Adrenal gland (tissue), 12 donors: Measurements from ENCODE around the gene POLD2. TPM values are rescaled to one million over a fixed set of nuclear protein-coding genes. Genes with fewer than 3 reads are reported as not detected.

Experiments used
- DNase-seq, 7 donors: peaks; one replicate each; pipeline ENCODE4 v3.0.0-alpha.2; 2019 to 2020
- H3K27ac ChIP-seq, 5 donors: fragments of 200-600 bp; sonication (generic) in 4 of 5; 1 replicate in 3 of 5; 2 replicates in 2 of 5; pipeline versions ENCODE4 v1.5.1 to v1.8.0; 2016 to 2020; ENCODE audit warnings: mild to moderate bottlenecking in 1 of 5
- H3K27me3 ChIP-seq: fragments of 200-600 bp; 2 replicates; pipeline ENCODE4 v1.8.0; 2021
- H3K36me3 ChIP-seq, 2 donors: fragments of 200-600 bp; replicated peaks in 1 of 2; 1 replicate in 1 of 2; 2 replicates in 1 of 2; pipeline versions ENCODE4 v1.5.1 to v1.8.0; 2018 to 2022
- H3K4me1 ChIP-seq, 2 donors: fragments of 200-600 bp; replicated peaks in 1 of 2; 1 replicate in 1 of 2; 2 replicates in 1 of 2; pipeline versions ENCODE4 v1.5.1 to v1.8.0; 2018 to 2021
- H3K4me3 ChIP-seq, 4 donors: fragments of 200-600 bp; sonication (generic) in 3 of 4; one replicate each; pipeline ENCODE4 v1.5.1; 2016 to 2018
- H3K9me3 ChIP-seq, 3 donors: fragments of 200-600 bp; sonication (generic) in 1 of 3; replicated peaks in 1 of 3; 1 replicate in 2 of 3; 2 replicates in 1 of 3; pipeline versions ENCODE4 v1.5.1 to v1.8.0; 2016 to 2021
- POLR2A ChIP-seq, 2 donors: fragments of 450-650 bp; IDR thresholded peaks; one replicate each; pipeline ENCODE4 v1.6.1; 2017; ENCODE audit warnings: antibody characterized with exemption in 2 of 2, mild to moderate bottlenecking in 2 of 2, moderate library complexity in 1 of 2
- WGBS, 4 donors: extraction: QIAGEN DNeasy Blood & Tissue Kit in 2 of 4; methylation state at CpG; one replicate each; pipeline versions ENCODE4 v1.1.5 to v1.1.7; 2013 to 2017; 5-methylcytosine and 5-hydroxymethylcytosine counted together
- intact Hi-C, 2 donors: fragments of 100-400 bp; cut with DNase I; formaldehyde crosslinking; loops; one replicate each; pipeline versions ENCODE4 v1.14.1 to v1.15.0; 2022 to 2023
- polyA plus RNA-seq, 3 donors: library from polyadenylated mRNA; stranded (reverse); fragments of 200-250 nt in 2 of 3; fragments of 350-450 nt in 1 of 3; fragmentation: Illumina TruSeq in 1 of 3; extraction: RNeasy Lipid Tissue Mini Kit (QIAGEN cat#74804) in 1 of 3; gene quantifications; one replicate each; pipeline ENCODE4 v1.2.3, GENCODE V29; 2013 to 2014
- total RNA-seq, 9 donors: library from RNA; depleted of rRNA in 4 of 9; stranded (reverse); fragments of >200 nt in 4 of 9; fragments of 120-200 nt in 1 of 9; fragmentation: NEBNext Ultra II Directional in 1 of 9; extraction: Animal tissue kit (Norgen Biotek cat#: 25700) in 1 of 9; gene quantifications; one replicate each; pipeline versions ENCODE4 v1.1.0 to v1.2.4, GENCODE V29; 2013 to 2023
- TF ChIP-seq, protein P1 (sequence below), 6 experiments: fragments of 450-650 bp in 4 of 6; fragments of 200-600 bp in 2 of 6; sonication (generic) in 1 of 6; IDR thresholded peaks; 1 replicate in 5 of 6; 2 replicates in 1 of 6; pipeline versions ENCODE4 v1.5.1 to v1.8.0; 2016 to 2021; ENCODE audit warnings: antibody characterized with exemption in 6 of 6, mild to moderate bottlenecking in 2 of 6, moderate library complexity in 1 of 6
- donor health status: healthy with polysubstance abuse.
- donor health status: Bipolar disorder and iron deficiency.
- donor health status: DM: yes; HTN: yes; CAD: no.
- donor health status: DM: no; HTN: no; CAD: no.
- donor health status: DM: no; HTN: no; CAD: no.
- donor health status: DM: yes; HTN: yes; CAD: no.

The POLD2 gene
- total and polyA plus RNA-seq, 12 donors = 47.5 to 127 (median 78.1) TPM

DNA sequence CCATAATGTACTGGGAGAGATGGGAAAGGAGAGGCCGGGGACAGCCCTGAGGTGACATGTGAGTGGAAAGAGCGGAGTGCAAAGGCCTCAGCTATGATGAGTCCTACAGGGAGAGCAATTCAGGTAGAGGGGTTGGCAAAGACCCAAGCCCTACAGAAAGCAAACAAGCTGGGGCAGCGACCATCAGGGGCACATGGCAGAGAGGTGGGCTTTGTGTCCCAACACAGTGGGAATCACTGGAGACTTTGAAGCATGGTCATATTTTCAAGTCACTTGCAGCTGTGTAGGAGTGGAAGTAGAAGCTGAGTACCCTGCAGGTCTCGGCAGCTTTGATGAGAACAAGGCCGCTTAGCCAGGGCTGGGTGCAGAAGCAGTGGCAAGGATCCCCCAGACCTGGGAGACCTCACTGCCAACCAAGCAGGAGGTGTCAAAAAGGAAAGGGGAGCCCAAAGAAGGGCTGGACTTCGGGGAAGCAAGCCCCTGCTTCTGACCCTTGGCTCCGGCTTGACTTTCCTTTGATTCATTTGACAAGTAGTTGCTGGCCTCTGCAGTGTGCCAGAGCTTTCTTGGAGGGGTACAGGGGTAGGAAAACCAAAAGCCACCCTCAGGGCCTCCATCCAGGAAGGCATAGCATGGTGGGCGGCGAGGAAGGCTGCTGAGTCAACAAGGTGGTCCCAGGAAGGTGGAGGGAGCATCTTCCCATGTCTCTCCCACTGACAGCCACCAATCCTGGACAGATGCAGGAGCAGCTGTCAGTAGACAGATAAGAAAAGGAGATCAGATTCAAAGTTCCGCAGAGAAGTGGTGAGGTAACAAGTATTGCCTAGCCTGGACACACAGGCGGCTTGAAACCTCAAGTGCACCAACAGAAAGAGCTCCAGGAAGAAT, 56.0 kb downstream of the POLD2 start:
- TF ChIP-seq, protein P1, sequence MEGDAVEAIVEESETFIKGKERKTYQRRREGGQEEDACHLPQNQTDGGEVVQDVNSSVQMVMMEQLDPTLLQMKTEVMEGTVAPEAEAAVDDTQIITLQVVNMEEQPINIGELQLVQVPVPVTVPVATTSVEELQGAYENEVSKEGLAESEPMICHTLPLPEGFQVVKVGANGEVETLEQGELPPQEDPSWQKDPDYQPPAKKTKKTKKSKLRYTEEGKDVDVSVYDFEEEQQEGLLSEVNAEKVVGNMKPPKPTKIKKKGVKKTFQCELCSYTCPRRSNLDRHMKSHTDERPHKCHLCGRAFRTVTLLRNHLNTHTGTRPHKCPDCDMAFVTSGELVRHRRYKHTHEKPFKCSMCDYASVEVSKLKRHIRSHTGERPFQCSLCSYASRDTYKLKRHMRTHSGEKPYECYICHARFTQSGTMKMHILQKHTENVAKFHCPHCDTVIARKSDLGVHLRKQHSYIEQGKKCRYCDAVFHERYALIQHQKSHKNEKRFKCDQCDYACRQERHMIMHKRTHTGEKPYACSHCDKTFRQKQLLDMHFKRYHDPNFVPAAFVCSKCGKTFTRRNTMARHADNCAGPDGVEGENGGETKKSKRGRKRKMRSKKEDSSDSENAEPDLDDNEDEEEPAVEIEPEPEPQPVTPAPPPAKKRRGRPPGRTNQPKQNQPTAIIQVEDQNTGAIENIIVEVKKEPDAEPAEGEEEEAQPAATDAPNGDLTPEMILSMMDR (IDR thresholded peaks at IDR 0.05) = no peak
- TF ChIP-seq POLR2A (IDR thresholded peaks at IDR 0.05) = no peak
- DNase-seq = peak in 3 of 7 donors; percentile 16 to 58 (median 27)
- Histone ChIP-seq H3K27ac (no peak overlapping the region), H3K9me3 (no peaks in the 10 kb centered on the region), H3K4me3 (no peak overlapping the region), H3K36me3 (no peaks in the 10 kb centered on the region), H3K27me3 (no peaks in the 10 kb centered on the region), H3K4me1 (peaks cover 25 to 36% of the 10 kb centered on the region in 2 donors)
- intact Hi-C loops = loop anchor here in 1 of 2 donors (10.0 kb wide), 1 partner anchor 497 kb away; no protein-coding TSS in a partner anchor
- 76 to 90% (median 78%) methylated on average over 10 to 11 of the region's 11 CpGs for WGBS, 4 donors

DNA sequence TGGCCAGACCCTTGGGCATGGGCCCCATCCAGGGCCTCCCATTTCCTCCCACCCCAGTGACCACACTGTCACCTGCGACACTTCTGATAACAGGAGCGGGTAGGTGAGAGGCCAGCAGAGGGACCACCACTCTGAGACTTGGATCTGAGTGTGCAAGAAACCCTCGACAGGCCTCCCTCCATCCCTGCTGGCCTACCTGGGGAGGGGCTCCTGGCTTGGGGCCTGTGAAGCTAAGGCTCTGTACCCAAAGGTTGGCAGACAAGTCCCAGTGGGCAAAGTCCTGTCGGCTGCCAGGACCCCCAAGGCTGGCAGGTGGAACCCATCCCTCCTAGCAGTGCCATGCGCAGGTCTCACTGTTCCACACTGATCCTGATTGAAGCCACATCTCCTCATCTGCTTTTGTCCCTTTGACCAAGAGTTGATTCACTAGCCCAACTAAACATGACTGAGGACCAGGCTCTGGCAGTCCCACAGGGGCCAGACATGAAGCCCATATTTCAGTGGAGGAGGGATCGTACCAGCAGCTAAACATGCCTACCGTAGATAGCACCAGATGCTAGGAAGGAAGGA, 56.8 kb downstream of the POLD2 start:
- TF ChIP-seq POLR2A (IDR thresholded peaks at IDR 0.05) = no peak
- TF ChIP-seq, protein P1 (IDR thresholded peaks at IDR 0.05) = no peak
- H3K27ac ChIP-seq = no peak overlapping the region
- peak in 3 of 7 donors; percentile 18 to 57 (median 20) for DNase-seq
- peaks cover 0 to 6% of the 10 kb centered on the region in 2 donors for H3K36me3 ChIP-seq
- H3K9me3 ChIP-seq = no peaks in the 10 kb centered on the region
- H3K4me1 ChIP-seq = peaks cover 27 to 35% of the 10 kb centered on the region in 2 donors
- no peaks in the 10 kb centered on the region for H3K27me3 ChIP-seq
- H3K4me3 ChIP-seq = no peak overlapping the region
- intact Hi-C loops = loop anchor here in 1 of 2 donors (10.0 kb wide), 1 partner anchor 498 kb away; no protein-coding TSS in a partner anchor
- WGBS, 4 donors = 79 to 84% (median 80%) methylated on average over 4 to 7 of the region's 7 CpGs

DNA sequence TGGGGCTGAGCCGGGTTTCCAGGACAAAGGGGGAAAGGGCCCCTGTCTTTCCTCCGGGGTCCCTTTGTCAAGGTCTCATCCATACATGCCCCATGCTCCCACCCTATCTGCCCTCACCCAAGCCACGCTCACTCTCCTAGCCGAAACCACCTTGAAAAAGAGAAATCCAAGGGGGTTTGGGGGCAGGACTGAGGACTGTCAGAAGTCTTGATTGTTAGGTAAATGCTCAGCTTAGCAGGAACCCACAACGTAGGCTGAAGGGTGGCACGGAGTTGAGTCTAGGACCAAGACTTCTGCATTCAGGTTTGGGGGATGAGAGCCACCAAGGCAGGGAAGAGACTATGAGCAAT, 57.3 kb downstream of the POLD2 start:
- Histone ChIP-seq H3K27ac (no peak overlapping the region), H3K9me3 (no peaks in the 10 kb centered on the region), H3K4me3 (no peak overlapping the region), H3K36me3 (peaks cover 0 to 11% of the 10 kb centered on the region in 2 donors), H3K27me3 (no peaks in the 10 kb centered on the region), H3K4me1 (peaks cover 27 to 35% of the 10 kb centered on the region in 2 donors)
- WGBS, 4 donors = 40 to 54% (median 44%) methylated on average over 6 of the region's 6 CpGs
- DNase-seq = peak in 2 of 7 donors; percentile 13 to 56
- intact Hi-C loops = loop anchor here in 1 of 2 donors (10.0 kb wide), 1 partner anchor 499 kb away; no protein-coding TSS in a partner anchor
- peak in 1 of 2 donors; percentile 15 for TF ChIP-seq POLR2A (IDR thresholded peaks at IDR 0.05)
- TF ChIP-seq, protein P1 (IDR thresholded peaks at IDR 0.05) = no peak
